HepG2 (cell line): ENCODE data around the gene SYT8. TPM values are rescaled to one million over a fixed set of nuclear protein-coding genes. Genes with fewer than 3 reads are reported as not detected.

Experiments used
- ATAC-seq: fragments of 200-7000 bp; cut with Tn5 transposase; 3 replicates; pipeline ENCODE4 v1.9.1; 2020; ENCODE audit warnings: mild to moderate bottlenecking, moderate library complexity
- BruUV-seq: library from RNA; stranded (reverse); fragments of 400-500 nt; replicated peaks from 2 replicates; lab custom pipeline; 2021; lab: Mats Ljungman, UMichigan
- CTCF ChIA-PET: fragments of 300-600 bp; formaldehyde crosslinking; extraction: SDS; loops from one replicate; lab custom pipeline; 2021; ENCODE audit warnings: low total read pairs, inconsistent platforms, low intra/inter-chr PET ratio; lab: Yijun Ruan, JAX
- POLR2A ChIA-PET: fragments of 350-600 bp; sonication (Branson Sonifier 250); formaldehyde crosslinking; loops from one replicate; lab custom pipeline; 2020; ENCODE audit warnings: antibody characterized with exemption, inconsistent platforms; lab: Yijun Ruan, JAX
- DNase-seq: peaks from one replicate; pipeline ENCODE4 v3.0.0-alpha.2; 2015; ENCODE audit warnings: low spot score
- FAIRE-seq: peaks from 3 replicates; lab custom pipeline; 2011; peaks lifted over from hg19 to GRCh38; lab: Jason Lieb, UNC
- H2AFZ ChIP-seq: one replicate; pipeline ENCODE4 v1.6.1; 2011; ENCODE audit warnings: low read length, inconsistent platforms
- H3K27ac ChIP-seq: fragments of 300-600 bp; 3 replicates; pipeline ENCODE4 v1.8.0; 2011; ENCODE audit warnings: mixed run types, mild to moderate bottlenecking, mixed read lengths, low read length, inconsistent platforms; ENCODE audit not compliant: insufficient read depth; ENCODE audit errors: extremely low read length
- H3K27me3 ChIP-seq, 2 experiments: fragments of 200-600 bp in 1 of 2; 2 replicates in 1 of 2; 3 replicates in 1 of 2; pipeline versions ENCODE4 v1.6.0 to v1.8.0; 2011; ENCODE audit warnings: low read length in 2 of 2, mild to moderate bottlenecking in 2 of 2, moderate library complexity in 2 of 2, inconsistent platforms in 1 of 2; ENCODE audit not compliant: insufficient read depth in 2 of 2, control insufficient read depth in 1 of 2
- H3K36me3 ChIP-seq, 2 experiments: fragments of 200-600 bp in 1 of 2; replicated peaks in 1 of 2; 2 replicates in 1 of 2; 3 replicates in 1 of 2; pipeline versions ENCODE4 v1.5.1 to v1.8.0; 2011; ENCODE audit warnings: low read length in 2 of 2, inconsistent platforms in 1 of 2; ENCODE audit not compliant: insufficient read depth in 2 of 2, control insufficient read depth in 1 of 2
- H3K4me1 ChIP-seq: 2 replicates; pipeline ENCODE4 v1.5.1; 2012; ENCODE audit warnings: low read length, inconsistent platforms; ENCODE audit not compliant: insufficient read depth
- H3K4me2 ChIP-seq: 2 replicates; pipeline ENCODE4 v1.6.0; 2011; ENCODE audit warnings: low read depth, low read length, inconsistent platforms
- H3K4me3 ChIP-seq, 3 experiments: fragments of 200-600 bp in 1 of 3; sonication (generic), shearing (Covaris generic) in 1 of 3; replicated peaks in 1 of 3; 2 replicates each; pipeline ENCODE4 v1.5.1; 2011 to 2016; ENCODE audit warnings: low read length in 3 of 3, inconsistent platforms in 2 of 3, low read depth in 2 of 3, mild to moderate bottlenecking in 2 of 3, control low read depth in 1 of 3, mixed read lengths in 1 of 3; ENCODE audit not compliant: insufficient read depth in 1 of 3
- H3K79me2 ChIP-seq: one replicate; pipeline ENCODE4 v1.6.1; 2011; ENCODE audit warnings: low read length, inconsistent platforms; ENCODE audit not compliant: insufficient read depth
- H3K9ac ChIP-seq: 2 replicates; pipeline ENCODE4 v1.6.0; 2011; ENCODE audit warnings: mild to moderate bottlenecking, low read depth, low read length, inconsistent platforms; ENCODE audit not compliant: insufficient read depth
- H3K9me3 ChIP-seq: 2 replicates; pipeline ENCODE4 v1.5.1; 2012; ENCODE audit warnings: mild to moderate bottlenecking, low read length
- H4K20me1 ChIP-seq: 2 replicates; pipeline ENCODE4 v1.6.0; 2011; ENCODE audit warnings: inconsistent platforms, mild to moderate bottlenecking, low read length, moderate library complexity; ENCODE audit not compliant: insufficient read depth
- ATF6 ChIP-seq: sonication (generic); formaldehyde crosslinking; conservative IDR thresholded peaks from 2 replicates; pipeline ENCODE4 v1.4.0; 2020; ENCODE audit warnings: missing genetic modification reagents
- CCDC6 ChIP-seq: sonication (generic); formaldehyde crosslinking; IDR thresholded peaks from 2 replicates; pipeline ENCODE4 v1.8.1; 2022; ENCODE audit warnings: mild to moderate bottlenecking, missing genetic modification reagents, moderate library complexity
- DPF2 ChIP-seq: sonication (generic); formaldehyde crosslinking; IDR thresholded peaks from 2 replicates; pipeline ENCODE4 v1.4.0; 2020; ENCODE audit warnings: mild to moderate bottlenecking, low read depth, missing genetic modification reagents, borderline replicate concordance
- ELF1 ChIP-seq: sonication (generic); formaldehyde crosslinking; IDR thresholded peaks from 2 replicates; pipeline ENCODE4 v1.4.0; 2020; ENCODE audit warnings: missing genetic modification reagents
- MZF1 ChIP-seq: sonication (generic); formaldehyde crosslinking; IDR thresholded peaks from 2 replicates; pipeline ENCODE4 v1.8.1; 2023; ENCODE audit warnings: mild to moderate bottlenecking, missing genetic modification reagents, borderline replicate concordance
- SP2 ChIP-seq: sonication (generic); formaldehyde crosslinking; IDR thresholded peaks from 2 replicates; pipeline ENCODE4 v1.5.1; 2020; ENCODE audit warnings: mild to moderate bottlenecking, missing genetic modification reagents
- ZNF101 ChIP-seq: sonication (generic); formaldehyde crosslinking; IDR thresholded peaks from 2 replicates; pipeline ENCODE4 v1.4.0; 2020; ENCODE audit warnings: mild to moderate bottlenecking, low read depth, missing genetic modification reagents, borderline replicate concordance
- ZNF468 ChIP-seq: sonication (generic); formaldehyde crosslinking; IDR thresholded peaks from 2 replicates; pipeline ENCODE4 v1.8.0; 2022; ENCODE audit warnings: mild to moderate bottlenecking, moderate library complexity, missing genetic modification reagents
- ZNF563 ChIP-seq: sonication (generic); formaldehyde crosslinking; IDR thresholded peaks from 2 replicates; pipeline ENCODE4 v1.8.0; 2022; ENCODE audit warnings: mild to moderate bottlenecking, moderate library complexity, missing genetic modification reagents
- WGBS: methylation state at CpG from one replicate; pipeline ENCODE4 v1.1.6; 2017; ENCODE audit warnings: low lambda C conversion rate; 5-methylcytosine and 5-hydroxymethylcytosine counted together
- in situ Hi-C: cut with HindIII; loops from 2 replicates; pipeline ENCODE4 v1.10.0; 2017; ENCODE audit warnings: low pct_unique_long_range_greater_than_20kb; ENCODE audit not compliant: extremely low pct_ligation_motif_present
- intact Hi-C: fragments of 100-400 bp; cut with micrococcal nuclease; formaldehyde crosslinking; loops from one replicate; pipeline ENCODE4 v1.10.0; 2022; ENCODE audit not compliant: unreplicated experiment
- polyA plus RNA-seq, 8 experiments: library from polyadenylated mRNA; depleted of rRNA in 3 of 8; stranded (reverse) in 7 of 8; unstranded in 1 of 8; fragments of >200 nt; fragmentation: Illumina TruSeq in 4 of 8; extraction: Trizol in 4 of 8; gene quantifications; 2 replicates each; pipeline versions ENCODE4 v1.2.1 to v1.2.3, GENCODE V29; 2011 to 2016; ENCODE audit warnings: low read depth in 4 of 8, missing spikeins in 1 of 8, mixed read lengths in 1 of 8; ENCODE audit not compliant: insufficient read depth in 1 of 8
- total RNA-seq, 5 experiments: library from RNA; depleted of rRNA; stranded (reverse); fragments of >200 nt; fragmentation: Illumina TruSeq; extraction: Trizol; gene quantifications; 2 replicates each; pipeline ENCODE4 v1.2.3, GENCODE V29; 2016; ENCODE audit warnings: low read depth in 1 of 5
- TF ChIP-seq, protein P1 (sequence below): sonication (generic); formaldehyde crosslinking; IDR thresholded peaks from 2 replicates; pipeline ENCODE4 v1.4.0; 2020; ENCODE audit warnings: missing genetic modification reagents

Gene SYT8
- total and polyA plus RNA-seq, 2 of the 13 experiments (the other 11 are each of a cell fraction or from before 2014, with no cell fraction given) = 0.60 to 2.3 TPM

DNA sequence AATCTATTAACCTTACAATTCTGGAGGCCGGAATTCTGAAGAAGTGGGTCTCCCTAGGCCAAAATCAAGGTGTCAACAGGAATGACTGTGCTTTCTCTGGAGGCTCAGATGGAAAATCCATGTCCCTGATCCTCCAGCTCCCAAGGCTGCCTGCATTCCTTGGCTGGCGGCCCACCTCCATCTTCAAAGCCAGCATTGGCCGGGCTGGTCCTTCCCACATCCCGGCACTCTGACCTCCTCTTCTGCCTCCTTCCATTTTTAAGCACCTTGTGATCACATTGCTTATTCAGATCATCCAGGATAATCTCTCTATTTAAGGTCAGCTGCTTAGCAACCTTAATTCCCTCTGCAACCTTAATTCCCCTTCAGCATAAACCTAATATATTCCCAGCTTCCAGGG, 48.3 kb upstream of the SYT8 start:
- H3K27ac ChIP-seq = no peak overlapping the region
- TF ChIP-seq ZNF563 (CRISPR knock-in tag) (no peak), DPF2 (CRISPR knock-in tag) (no peak), MZF1 (no peak), CCDC6 (CRISPR knock-in tag) (no peak), ZNF101 (CRISPR knock-in tag) (no peak), SP2 (CRISPR knock-in tag) (no peak), ELF1 (CRISPR knock-in tag) (no peak), ZNF468 (no peak), ATF6 (no peak)
- TF ChIP-seq, protein P1, sequence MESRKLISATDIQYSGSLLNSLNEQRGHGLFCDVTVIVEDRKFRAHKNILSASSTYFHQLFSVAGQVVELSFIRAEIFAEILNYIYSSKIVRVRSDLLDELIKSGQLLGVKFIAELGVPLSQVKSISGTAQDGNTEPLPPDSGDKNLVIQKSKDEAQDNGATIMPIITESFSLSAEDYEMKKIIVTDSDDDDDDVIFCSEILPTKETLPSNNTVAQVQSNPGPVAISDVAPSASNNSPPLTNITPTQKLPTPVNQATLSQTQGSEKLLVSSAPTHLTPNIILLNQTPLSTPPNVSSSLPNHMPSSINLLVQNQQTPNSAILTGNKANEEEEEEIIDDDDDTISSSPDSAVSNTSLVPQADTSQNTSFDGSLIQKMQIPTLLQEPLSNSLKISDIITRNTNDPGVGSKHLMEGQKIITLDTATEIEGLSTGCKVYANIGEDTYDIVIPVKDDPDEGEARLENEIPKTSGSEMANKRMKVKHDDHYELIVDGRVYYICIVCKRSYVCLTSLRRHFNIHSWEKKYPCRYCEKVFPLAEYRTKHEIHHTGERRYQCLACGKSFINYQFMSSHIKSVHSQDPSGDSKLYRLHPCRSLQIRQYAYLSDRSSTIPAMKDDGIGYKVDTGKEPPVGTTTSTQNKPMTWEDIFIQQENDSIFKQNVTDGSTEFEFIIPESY = no peak
- intact Hi-C loops = no loop called here
- peaks cover 13 to 57% of the 10 kb centered on the region in 2 experiments for H3K27me3 ChIP-seq
- no peak overlapping the region for H3K4me2 ChIP-seq
- peaks cover 27% of the 10 kb centered on the region for H3K4me1 ChIP-seq
- no peak for ATAC-seq
- POLR2A ChIA-PET = no interaction called here
- no peak overlapping the region for H3K4me3 ChIP-seq
- H4K20me1 ChIP-seq = no peaks in the 10 kb centered on the region
- H3K9me3 ChIP-seq = no peaks in the 10 kb centered on the region
- no peak overlapping the region for H3K9ac ChIP-seq
- no peak for FAIRE-seq
- H3K79me2 ChIP-seq = no peaks in the 10 kb centered on the region
- H2AFZ ChIP-seq = no peak overlapping the region
- WGBS = 50% methylated on average over 4 of the region's 4 CpGs
- in situ Hi-C loops = no loop called here
- BruUV-seq = no TSS peak
- DNase-seq = no peak
- CTCF ChIA-PET = no interaction called here
- no peaks in the 10 kb centered on the region for H3K36me3 ChIP-seq
